AG09319 (cell line): Measurements from ENCODE around the gene EAF1.

Experiments used
- DNase-seq: peaks from one replicate; pipeline ENCODE4 v3.0.0-alpha.2; 2010; ENCODE audit warnings: low read depth; ENCODE audit errors: extremely low read depth
- TF ChIP-seq, protein P1 (sequence below): IDR thresholded peaks from 2 replicates; pipeline ENCODE4 v1.5.1; 2011; ENCODE audit warnings: low read depth, mild to moderate bottlenecking, inconsistent platforms, low read length, moderate library complexity

The EAF1 gene

DNA sequence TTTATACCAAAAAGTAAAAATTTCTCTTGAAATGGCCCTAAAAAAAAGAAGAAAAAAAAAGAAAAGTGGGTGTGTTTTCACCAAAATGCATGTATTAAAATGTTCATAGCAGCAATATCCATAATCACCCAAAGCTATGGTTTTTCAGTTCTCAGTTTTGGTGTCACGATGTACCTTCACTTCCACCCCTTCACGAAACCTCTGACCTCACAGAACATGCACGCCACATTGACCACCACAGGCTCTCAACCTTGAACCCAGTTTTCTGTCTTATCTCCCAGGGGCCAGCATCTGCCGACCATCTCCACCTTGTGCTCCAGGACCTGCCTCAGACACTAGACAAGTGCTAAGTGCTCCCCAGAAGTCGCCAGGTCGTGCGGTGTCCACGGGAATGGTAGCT, 63.7 kb downstream of the EAF1 start:
- no peak for DNase-seq
- TF ChIP-seq, protein P1, sequence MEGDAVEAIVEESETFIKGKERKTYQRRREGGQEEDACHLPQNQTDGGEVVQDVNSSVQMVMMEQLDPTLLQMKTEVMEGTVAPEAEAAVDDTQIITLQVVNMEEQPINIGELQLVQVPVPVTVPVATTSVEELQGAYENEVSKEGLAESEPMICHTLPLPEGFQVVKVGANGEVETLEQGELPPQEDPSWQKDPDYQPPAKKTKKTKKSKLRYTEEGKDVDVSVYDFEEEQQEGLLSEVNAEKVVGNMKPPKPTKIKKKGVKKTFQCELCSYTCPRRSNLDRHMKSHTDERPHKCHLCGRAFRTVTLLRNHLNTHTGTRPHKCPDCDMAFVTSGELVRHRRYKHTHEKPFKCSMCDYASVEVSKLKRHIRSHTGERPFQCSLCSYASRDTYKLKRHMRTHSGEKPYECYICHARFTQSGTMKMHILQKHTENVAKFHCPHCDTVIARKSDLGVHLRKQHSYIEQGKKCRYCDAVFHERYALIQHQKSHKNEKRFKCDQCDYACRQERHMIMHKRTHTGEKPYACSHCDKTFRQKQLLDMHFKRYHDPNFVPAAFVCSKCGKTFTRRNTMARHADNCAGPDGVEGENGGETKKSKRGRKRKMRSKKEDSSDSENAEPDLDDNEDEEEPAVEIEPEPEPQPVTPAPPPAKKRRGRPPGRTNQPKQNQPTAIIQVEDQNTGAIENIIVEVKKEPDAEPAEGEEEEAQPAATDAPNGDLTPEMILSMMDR: no peak
